Fibroblast of the aortic adventitia (primary cell): ENCODE results near the gene ATP1A1. TPM values are rescaled to one million over a fixed set of nuclear protein-coding genes. Genes with fewer than 3 reads are reported as not detected.

Experiments
- DNase-seq: peaks from one replicate; pipeline ENCODE4 v3.0.0-alpha.2; 2010; ENCODE audit warnings: low read depth
- H3K4me3 ChIP-seq: 2 replicates; pipeline ENCODE4 v1.5.1; 2011; ENCODE audit warnings: low read depth, mild to moderate bottlenecking, control low read depth, low read length, moderate library complexity
- total RNA-seq: library from RNA; depleted of rRNA; stranded (reverse); fragments of >200 nt; gene quantifications from 2 replicates; pipeline ENCODE4 v1.2.3, GENCODE V29; 2012; ENCODE audit warnings: low replicate concordance
- TF ChIP-seq, protein P1 (sequence below): IDR thresholded peaks from 2 replicates; pipeline ENCODE4 v1.5.1; 2011; ENCODE audit warnings: mild to moderate bottlenecking, low read length, control low read depth, inconsistent platforms; ENCODE audit not compliant: insufficient read depth

The ATP1A1 gene
- total RNA-seq, 1 donor = 126 TPM

DNA sequence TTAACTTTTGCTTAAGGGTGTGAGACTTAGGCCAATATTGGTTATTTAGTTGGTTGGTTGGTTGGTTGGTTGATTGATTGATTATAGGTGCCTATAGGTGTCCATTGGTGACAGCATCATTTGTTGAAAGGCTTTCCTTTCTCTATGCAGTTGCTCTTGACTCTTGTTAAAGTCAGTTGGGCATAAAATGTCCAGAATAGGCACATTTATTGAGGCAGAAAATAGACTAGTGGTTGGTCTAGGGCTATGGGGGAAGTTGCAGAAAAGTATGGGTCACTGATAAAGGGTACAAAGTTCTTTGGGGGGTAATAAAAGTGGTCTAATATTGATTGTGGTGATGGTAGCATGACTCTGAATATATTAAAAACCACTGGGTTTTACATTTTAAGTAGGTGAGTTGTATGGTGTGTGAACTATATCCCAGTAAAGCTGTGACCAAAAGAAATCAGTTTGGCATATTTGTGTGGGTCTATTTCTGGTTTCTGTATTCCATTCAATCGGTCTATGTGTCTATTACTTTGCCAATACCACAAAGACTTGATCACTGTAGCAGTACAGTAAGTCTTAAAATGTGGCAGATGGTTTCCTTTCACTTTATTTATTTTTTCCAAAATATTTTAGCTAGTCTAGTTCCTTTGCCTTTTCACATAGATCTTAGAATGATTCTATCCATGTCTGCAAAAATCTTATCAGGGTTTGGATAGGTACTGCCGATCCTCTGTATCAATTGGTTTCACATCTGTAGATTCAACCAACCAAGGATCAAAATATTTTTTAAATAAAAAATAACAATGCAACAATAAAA lies 63.0 kb downstream of the ATP1A1 start:
- DNase-seq = no peak
- TF ChIP-seq, protein P1, sequence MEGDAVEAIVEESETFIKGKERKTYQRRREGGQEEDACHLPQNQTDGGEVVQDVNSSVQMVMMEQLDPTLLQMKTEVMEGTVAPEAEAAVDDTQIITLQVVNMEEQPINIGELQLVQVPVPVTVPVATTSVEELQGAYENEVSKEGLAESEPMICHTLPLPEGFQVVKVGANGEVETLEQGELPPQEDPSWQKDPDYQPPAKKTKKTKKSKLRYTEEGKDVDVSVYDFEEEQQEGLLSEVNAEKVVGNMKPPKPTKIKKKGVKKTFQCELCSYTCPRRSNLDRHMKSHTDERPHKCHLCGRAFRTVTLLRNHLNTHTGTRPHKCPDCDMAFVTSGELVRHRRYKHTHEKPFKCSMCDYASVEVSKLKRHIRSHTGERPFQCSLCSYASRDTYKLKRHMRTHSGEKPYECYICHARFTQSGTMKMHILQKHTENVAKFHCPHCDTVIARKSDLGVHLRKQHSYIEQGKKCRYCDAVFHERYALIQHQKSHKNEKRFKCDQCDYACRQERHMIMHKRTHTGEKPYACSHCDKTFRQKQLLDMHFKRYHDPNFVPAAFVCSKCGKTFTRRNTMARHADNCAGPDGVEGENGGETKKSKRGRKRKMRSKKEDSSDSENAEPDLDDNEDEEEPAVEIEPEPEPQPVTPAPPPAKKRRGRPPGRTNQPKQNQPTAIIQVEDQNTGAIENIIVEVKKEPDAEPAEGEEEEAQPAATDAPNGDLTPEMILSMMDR = no peak
- H3K4me3 ChIP-seq = no peak overlapping the region

DNA sequence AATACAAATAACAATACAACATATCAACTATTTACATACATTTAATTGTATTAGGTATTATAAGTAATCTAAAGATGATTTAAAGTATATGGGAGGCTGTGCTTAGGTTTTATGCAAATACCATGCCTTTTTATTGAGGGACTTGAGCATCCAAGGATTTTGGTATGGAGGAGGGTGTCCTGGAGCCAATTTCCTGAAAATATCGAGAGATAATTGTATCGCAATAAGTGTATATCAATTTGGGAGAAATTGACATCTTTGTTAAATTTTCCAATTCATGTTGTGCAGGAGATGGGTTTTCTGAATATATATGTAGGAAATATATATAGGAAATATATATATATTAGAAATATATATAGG lies 63.5 kb downstream of the ATP1A1 start:
- DNase-seq = no peak
- TF ChIP-seq, protein P1 = no peak
- no peak overlapping the region for H3K4me3 ChIP-seq

DNA sequence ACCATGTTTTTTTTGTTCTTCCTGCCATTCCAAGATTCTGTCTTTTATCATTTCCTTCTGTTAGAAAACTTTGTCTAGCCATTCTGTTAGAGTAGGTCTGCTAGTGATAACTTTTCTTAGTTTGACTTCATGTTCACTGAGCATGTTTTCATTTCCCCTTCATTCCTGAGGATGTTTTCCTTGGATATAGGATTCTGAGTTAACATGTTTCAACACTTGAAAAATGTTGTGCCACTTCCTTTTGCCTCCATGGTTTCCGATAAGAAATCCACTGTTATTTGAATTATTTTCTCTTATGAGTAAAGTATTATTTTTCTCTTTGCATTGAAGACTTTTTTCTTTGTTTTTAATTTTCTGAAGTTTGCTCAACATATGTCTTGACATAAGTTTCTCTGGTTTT lies 66.7 kb downstream of the ATP1A1 start:
- TF ChIP-seq, protein P1 = no peak
- DNase-seq = peak; percentile 83
- no peak overlapping the region for H3K4me3 ChIP-seq

DNA sequence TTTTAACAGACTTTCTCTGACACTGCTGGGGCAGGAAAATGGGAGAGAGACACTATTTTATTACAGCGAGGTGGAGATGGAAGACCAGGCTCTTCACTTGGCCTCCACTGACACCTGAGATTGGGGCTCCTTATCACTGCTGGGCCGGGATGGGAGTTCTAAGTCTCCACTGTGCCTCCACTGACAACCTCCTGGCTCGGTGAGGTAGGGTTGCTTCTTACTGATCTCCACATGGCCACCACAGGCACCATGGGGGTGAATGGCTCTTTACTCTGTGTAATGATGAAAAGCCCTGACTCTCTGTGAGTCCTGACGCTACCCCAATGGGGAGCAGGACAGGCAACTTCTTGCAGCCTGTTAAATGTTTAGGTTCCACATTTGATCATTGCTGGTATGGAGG lies 67.7 kb downstream of the ATP1A1 start:
- no peak overlapping the region for H3K4me3 ChIP-seq
- no peak for DNase-seq
- TF ChIP-seq, protein P1 = no peak

DNA sequence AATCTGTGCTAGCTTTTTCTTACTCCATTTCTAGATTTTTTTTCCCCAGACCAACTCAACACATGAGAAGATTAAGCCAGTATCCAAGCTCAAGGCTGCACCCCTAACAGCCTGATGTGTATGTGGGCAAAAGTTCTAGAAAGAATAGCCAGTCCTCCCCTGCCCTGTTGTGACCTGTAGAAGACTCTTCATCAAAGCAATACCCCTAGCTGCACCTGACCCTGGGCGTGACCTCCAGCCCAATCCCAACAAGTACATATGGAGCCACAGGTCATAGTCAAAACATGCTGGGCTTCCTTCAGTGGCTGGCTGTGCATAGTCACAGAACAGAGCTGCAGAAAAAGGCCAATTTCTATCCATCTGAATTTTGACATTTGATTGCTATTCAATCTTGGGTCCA lies 72.5 kb downstream of the ATP1A1 start:
- TF ChIP-seq, protein P1 = no peak
- no peak overlapping the region for H3K4me3 ChIP-seq
- DNase-seq = no peak

DNA sequence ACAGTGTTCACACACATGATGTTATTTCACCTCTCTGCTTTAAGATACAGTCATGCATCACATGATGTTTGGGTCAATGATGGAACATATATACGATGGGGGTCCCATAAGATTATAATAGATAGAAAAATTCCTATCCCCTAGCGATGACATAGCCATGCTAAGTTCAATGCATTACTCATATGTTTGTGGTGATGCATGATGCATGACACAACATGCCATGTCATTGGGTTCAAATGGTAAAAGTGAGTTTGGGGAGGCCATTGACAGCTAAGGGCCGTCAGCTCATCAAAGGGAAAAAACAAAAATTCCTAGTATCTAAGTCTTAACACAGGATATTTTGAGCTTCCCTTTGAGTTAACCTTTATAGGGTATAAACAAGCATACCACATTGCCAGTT lies 73.6 kb downstream of the ATP1A1 start:
- H3K4me3 ChIP-seq = no peak overlapping the region
- DNase-seq = no peak
- TF ChIP-seq, protein P1 = no peak

DNA sequence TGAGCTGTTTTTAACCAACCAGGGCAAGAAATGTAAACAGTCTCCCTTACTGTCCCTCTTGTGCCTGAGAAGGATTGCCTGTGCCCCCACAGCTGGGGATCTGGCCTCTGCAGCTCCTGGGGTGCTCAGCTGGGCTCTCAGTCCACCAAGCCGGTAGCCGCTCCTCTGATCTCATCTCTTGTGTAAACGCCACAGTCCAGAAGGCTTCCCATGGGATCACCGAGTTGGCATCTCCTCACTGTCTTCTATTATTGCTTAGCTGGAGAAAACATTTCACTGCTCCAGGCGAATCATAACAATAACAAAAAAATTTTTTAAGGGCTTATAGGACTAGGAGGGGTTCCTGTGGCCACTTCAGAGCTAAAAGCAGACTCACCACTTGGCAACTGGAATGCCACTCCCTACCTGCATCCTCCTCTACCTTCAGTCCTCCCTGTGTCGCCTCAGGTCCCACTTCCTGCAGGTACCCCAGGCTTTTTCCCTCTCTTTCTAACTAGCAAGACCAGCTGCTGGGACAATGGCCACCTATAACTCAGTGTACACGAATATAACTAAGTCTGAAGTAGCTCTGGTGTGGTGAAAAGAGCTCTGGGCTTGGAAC lies 75.8 kb downstream of the ATP1A1 start:
- TF ChIP-seq, protein P1 = no peak
- DNase-seq = peak; percentile 65
- H3K4me3 ChIP-seq = no peak overlapping the region
